K562 (cell line): ENCODE data around the gene AHSG. TPM values are rescaled to one million over a fixed set of nuclear protein-coding genes. Genes with fewer than 3 reads are reported as not detected.

ENCODE experiments used
- CXXC5 ChIP-seq: fragments of 250-450 bp; sonication (Bioruptor Pico); IDR thresholded peaks from 2 replicates; pipeline ENCODE4 v1.8.0; 2022; ENCODE audit warnings: inconsistent platforms, mild to moderate bottlenecking, moderate library complexity
- EHMT2 ChIP-seq: fragments of 450-650 bp; IDR thresholded peaks from 2 replicates; pipeline ENCODE4 v1.6.1; 2018; ENCODE audit warnings: antibody characterized with exemption
- FOXA3 ChIP-seq, 2 experiments: fragments of 450-650 bp in 1 of 2; sonication (generic) in 1 of 2; formaldehyde crosslinking; IDR thresholded peaks in 1 of 2; conservative IDR thresholded peaks in 1 of 2; 2 replicates each; pipeline versions ENCODE4 v1.4.0 to v1.8.0; 2020 to 2022; ENCODE audit warnings: mild to moderate bottlenecking in 2 of 2, missing genetic modification reagents in 1 of 2
- HIVEP1 ChIP-seq: fragments of 250-450 bp; sonication (Bioruptor Pico); IDR thresholded peaks from 2 replicates; pipeline ENCODE4 v1.4.0; 2020; ENCODE audit warnings: mild to moderate bottlenecking
- MBD2 ChIP-seq: sonication (generic); IDR thresholded peaks from 2 replicates; pipeline ENCODE4 v1.6.1; 2016; ENCODE audit warnings: low read depth, borderline replicate concordance
- MTA2 ChIP-seq: fragments of 450-650 bp; IDR thresholded peaks from 2 replicates; pipeline ENCODE4 v1.6.1; 2016; ENCODE audit warnings: low read depth
- NBN ChIP-seq: fragments of 450-650 bp; IDR thresholded peaks from 2 replicates; pipeline ENCODE4 v1.6.1; 2016; ENCODE audit warnings: low read depth, mild to moderate bottlenecking
- POU5F1 ChIP-seq: fragments of 150-350 bp; IDR thresholded peaks from 2 replicates; pipeline ENCODE4 v1.6.1; 2014; ENCODE audit warnings: borderline replicate concordance, low read length, low read depth, mild to moderate bottlenecking; ENCODE audit not compliant: partially characterized antibody
- SIRT6 ChIP-seq: IDR thresholded peaks from one replicate; pipeline ENCODE4 v1.6.1; 2012; ENCODE audit warnings: low read depth, mild to moderate bottlenecking, control low read depth, inconsistent platforms, low read length, moderate library complexity
- TARDBP ChIP-seq: fragments of 450-650 bp; IDR thresholded peaks from 2 replicates; pipeline ENCODE4 v1.6.1; 2016
- TGIF2 ChIP-seq: sonication (generic); formaldehyde crosslinking; IDR thresholded peaks from 2 replicates; pipeline ENCODE4 v1.8.1; 2022; ENCODE audit warnings: mild to moderate bottlenecking, missing genetic modification reagents, moderate library complexity
- ZFX ChIP-seq: sonication (generic); formaldehyde crosslinking; IDR thresholded peaks from 2 replicates; pipeline ENCODE4 v1.8.0; 2022; ENCODE audit warnings: mild to moderate bottlenecking, missing genetic modification reagents, moderate library complexity
- ZNF165 ChIP-seq: fragments of 250-450 bp; sonication (Bioruptor Pico); IDR thresholded peaks from 2 replicates; pipeline ENCODE4 v1.4.0; 2020; ENCODE audit warnings: borderline replicate concordance
- ZNF217 ChIP-seq: sonication (generic); formaldehyde crosslinking; IDR thresholded peaks from 2 replicates; pipeline ENCODE4 v1.8.0; 2022; ENCODE audit warnings: mild to moderate bottlenecking, missing genetic modification reagents
- ZNF347 ChIP-seq: fragments of 450-650 bp; formaldehyde crosslinking; IDR thresholded peaks from 2 replicates; pipeline ENCODE4 v1.4.0; 2020; ENCODE audit warnings: low read depth, mild to moderate bottlenecking, moderate library complexity
- polyA plus RNA-seq, 8 experiments: library from polyadenylated mRNA; depleted of rRNA in 4 of 8; stranded (reverse) in 5 of 8; unstranded in 3 of 8; fragments of >200 nt; fragmentation: Nextera tagmentation in 2 of 8; fragmentation: Illumina TruSeq in 1 of 8; extraction: Ambion mirVana in 2 of 8; extraction: Trizol in 1 of 8; gene quantifications; 2 replicates each; pipeline versions ENCODE4 v1.2.1 to v1.2.3, GENCODE V29; 2011 to 2014; ENCODE audit warnings: inconsistent platforms in 1 of 8, missing spikeins in 1 of 8
- total RNA-seq, 7 experiments: library from RNA; depleted of rRNA in 6 of 7; stranded (reverse); fragments of >200 nt in 6 of 7; fragmentation: Illumina TruSeq in 2 of 7; extraction: Trizol in 2 of 7; gene quantifications; 2 replicates each; pipeline versions ENCODE4 v1.2.1 to v1.2.3, GENCODE V29; 2011 to 2021; ENCODE audit warnings: low replicate concordance in 1 of 7
- TF ChIP-seq, protein P1 (sequence below), 2 experiments: fragments of 450-650 bp in 1 of 2; sonication (generic) in 1 of 2; formaldehyde crosslinking; conservative IDR thresholded peaks; 2 replicates each; pipeline versions ENCODE4 v1.4.0 to v1.8.1; 2020 to 2022; ENCODE audit warnings: mild to moderate bottlenecking in 1 of 2, missing genetic modification reagents in 1 of 2
- TF ChIP-seq, protein P2 (sequence below), 2 experiments: IDR thresholded peaks in 1 of 2; conservative IDR thresholded peaks in 1 of 2; 2 replicates each; pipeline ENCODE4 v1.6.1; 2016; ENCODE audit warnings: low read depth in 2 of 2, mild to moderate bottlenecking in 1 of 2, missing compliant biosample characterization in 1 of 2, missing genetic modification characterization in 1 of 2, moderate library complexity in 1 of 2
- TF ChIP-seq, protein P3 (sequence below): sonication (generic); formaldehyde crosslinking; IDR thresholded peaks from 2 replicates; pipeline ENCODE4 v1.8.1; 2023; ENCODE audit warnings: mild to moderate bottlenecking, missing genetic modification reagents, moderate library complexity
- TF ChIP-seq, protein P4 (sequence below): fragments of 450-650 bp; formaldehyde crosslinking; IDR thresholded peaks from 2 replicates; pipeline ENCODE4 v1.4.0; 2022; ENCODE audit warnings: missing genetic modification characterization

Gene AHSG
- total and polyA plus RNA-seq, 9 of the 15 experiments (the other 6 are each of a cell fraction or from before 2014, with no cell fraction given), result 0.69 TPM; not detected in 8

DNA sequence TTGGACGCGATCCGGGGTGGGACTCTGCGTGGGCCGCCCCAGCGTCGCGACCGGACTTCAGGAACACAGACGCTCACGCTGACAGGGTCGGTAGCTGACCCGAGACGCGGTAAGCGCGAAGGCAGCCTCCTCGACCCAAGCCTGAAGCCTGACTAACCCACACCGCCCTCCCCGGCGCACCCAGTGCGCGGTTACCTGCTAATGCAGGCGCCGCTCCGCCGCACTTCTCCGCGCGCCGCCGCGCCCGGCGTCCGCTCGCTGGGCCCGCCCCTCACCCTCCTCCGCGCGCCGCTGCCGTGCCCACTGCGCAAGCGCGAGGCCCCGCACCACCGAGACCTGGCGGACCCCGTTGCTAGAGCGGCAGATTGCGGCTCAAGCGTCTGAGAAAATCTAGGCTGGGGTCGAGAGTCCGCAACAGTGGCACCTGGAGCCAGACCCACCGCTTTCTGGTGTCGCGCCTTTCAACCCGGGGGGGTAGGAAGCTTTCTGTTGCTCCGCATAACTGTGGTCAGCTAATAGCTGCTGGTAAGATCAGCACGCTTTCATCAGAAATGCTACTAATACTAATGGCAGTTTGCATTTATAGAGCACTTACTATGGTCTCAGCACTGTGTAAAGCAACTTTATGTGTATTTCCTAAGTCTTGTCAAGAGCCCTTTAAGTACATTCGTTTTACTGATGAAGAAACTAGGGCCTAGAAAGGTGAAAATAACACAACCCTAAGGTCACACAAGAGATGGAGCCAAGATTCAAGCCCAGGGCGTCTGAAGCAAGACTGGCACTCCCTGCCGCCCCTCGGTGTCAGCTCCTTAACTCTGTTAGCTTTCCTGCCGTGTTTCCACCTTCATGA is 45.6 kb upstream of the AHSG start, which contains the start of gene TBCCD1 (continued):
- TF ChIP-seq, protein P1, sequence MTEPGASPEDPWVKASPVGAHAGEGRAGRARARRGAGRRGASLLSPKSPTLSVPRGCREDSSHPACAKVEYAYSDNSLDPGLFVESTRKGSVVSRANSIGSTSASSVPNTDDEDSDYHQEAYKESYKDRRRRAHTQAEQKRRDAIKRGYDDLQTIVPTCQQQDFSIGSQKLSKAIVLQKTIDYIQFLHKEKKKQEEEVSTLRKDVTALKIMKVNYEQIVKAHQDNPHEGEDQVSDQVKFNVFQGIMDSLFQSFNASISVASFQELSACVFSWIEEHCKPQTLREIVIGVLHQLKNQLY (CRISPR knock-in tag; conservative IDR thresholded peaks at IDR 0.05), result no peak
- no peak for TF ChIP-seq TGIF2 (CRISPR knock-in tag)
- peak; percentile 17; the same call in 1 of the 2 replicates for TF ChIP-seq NBN
- TF ChIP-seq TARDBP, result 0 out of 2 replicates have a peak, but pooled peaks have one; percentile 86
- 0 out of 2 replicates have a peak, but pooled peaks have one; percentile 2 for TF ChIP-seq MBD2
- no peak for TF ChIP-seq SIRT6
- TF ChIP-seq HIVEP1 (CRISPR knock-in tag), result no peak
- TF ChIP-seq, protein P2, sequence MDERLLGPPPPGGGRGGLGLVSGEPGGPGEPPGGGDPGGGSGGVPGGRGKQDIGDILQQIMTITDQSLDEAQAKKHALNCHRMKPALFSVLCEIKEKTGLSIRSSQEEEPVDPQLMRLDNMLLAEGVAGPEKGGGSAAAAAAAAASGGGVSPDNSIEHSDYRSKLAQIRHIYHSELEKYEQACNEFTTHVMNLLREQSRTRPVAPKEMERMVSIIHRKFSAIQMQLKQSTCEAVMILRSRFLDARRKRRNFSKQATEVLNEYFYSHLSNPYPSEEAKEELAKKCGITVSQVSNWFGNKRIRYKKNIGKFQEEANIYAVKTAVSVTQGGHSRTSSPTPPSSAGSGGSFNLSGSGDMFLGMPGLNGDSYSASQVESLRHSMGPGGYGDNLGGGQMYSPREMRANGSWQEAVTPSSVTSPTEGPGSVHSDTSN (CRISPR knock-in tag; IDR thresholded peaks at IDR 0.05; ENCODE audit: low read depth), result no peak
- TF ChIP-seq, protein P2 (tag; conservative IDR thresholded peaks at IDR 0.05; ENCODE audit: low read depth), result no peak
- TF ChIP-seq ZNF217 (CRISPR knock-in tag), result no peak
- TF ChIP-seq, protein P3, sequence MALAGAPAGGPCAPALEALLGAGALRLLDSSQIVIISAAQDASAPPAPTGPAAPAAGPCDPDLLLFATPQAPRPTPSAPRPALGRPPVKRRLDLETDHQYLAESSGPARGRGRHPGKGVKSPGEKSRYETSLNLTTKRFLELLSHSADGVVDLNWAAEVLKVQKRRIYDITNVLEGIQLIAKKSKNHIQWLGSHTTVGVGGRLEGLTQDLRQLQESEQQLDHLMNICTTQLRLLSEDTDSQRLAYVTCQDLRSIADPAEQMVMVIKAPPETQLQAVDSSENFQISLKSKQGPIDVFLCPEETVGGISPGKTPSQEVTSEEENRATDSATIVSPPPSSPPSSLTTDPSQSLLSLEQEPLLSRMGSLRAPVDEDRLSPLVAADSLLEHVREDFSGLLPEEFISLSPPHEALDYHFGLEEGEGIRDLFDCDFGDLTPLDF (CRISPR knock-in tag), result no peak
- TF ChIP-seq ZFX, result peak; percentile 88
- TF ChIP-seq POU5F1, result no peak
- TF ChIP-seq, protein P4, sequence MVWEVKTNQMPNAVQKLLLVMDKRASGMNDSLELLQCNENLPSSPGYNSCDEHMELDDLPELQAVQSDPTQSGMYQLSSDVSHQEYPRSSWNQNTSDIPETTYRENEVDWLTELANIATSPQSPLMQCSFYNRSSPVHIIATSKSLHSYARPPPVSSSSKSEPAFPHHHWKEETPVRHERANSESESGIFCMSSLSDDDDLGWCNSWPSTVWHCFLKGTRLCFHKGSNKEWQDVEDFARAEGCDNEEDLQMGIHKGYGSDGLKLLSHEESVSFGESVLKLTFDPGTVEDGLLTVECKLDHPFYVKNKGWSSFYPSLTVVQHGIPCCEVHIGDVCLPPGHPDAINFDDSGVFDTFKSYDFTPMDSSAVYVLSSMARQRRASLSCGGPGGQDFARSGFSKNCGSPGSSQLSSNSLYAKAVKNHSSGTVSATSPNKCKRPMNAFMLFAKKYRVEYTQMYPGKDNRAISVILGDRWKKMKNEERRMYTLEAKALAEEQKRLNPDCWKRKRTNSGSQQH, result no peak
- no peak for TF ChIP-seq EHMT2
- TF ChIP-seq MTA2, result no peak
- TF ChIP-seq CXXC5 (CRISPR knock-in tag), result peak; percentile 97
- no peak for TF ChIP-seq ZNF347 (CRISPR knock-in tag)
- no peak for TF ChIP-seq ZNF165
- peak in 1 of 2 experiments; percentile 39; a peak in 1 of 4 replicates for TF ChIP-seq FOXA3 (CRISPR knock-in tag; conservative IDR thresholded peaks at IDR 0.05 in 1 of 2, IDR thresholded peaks at IDR 0.05 in 1 of 2)
